ENCODE measurements around the gene MIX23.

MIX23 gene

GRCh38 chr3:122394173-122394572, 11.1 kb upstream of the MIX23 start:
- no peak for TF ChIP-seq CTCF (IDR thresholded peaks at IDR 0.05; ENCODE audit: insufficient read depth, missing control alignments)
- FAIRE-seq (no peak), DNase-seq (ENCODE audit: insufficient read length, low spot score) (no peak)

GRCh38 chr3:122392868-122393844, 10.1 kb upstream of the MIX23 start:
- DNase-seq (ENCODE audit: insufficient read length, low spot score): no peak
- peak; percentile 11 for FAIRE-seq

GRCh38 chr3:122391681-122392446, 8.8 kb upstream of the MIX23 start:
- TF ChIP-seq CTCF (IDR thresholded peaks at IDR 0.05; ENCODE audit: insufficient read depth, missing control alignments): no peak
- DNase-seq (ENCODE audit: insufficient read length, low spot score): no peak
- no peak for FAIRE-seq

More at GRCh38 chr3:122392868-122393844, 10.1 kb upstream of the MIX23 start:
- peak; percentile 75 for TF ChIP-seq CTCF (IDR thresholded peaks at IDR 0.05; ENCODE audit: insufficient read depth, missing control alignments)

- DNase-seq (ENCODE audit: insufficient read length, low spot score) (no peak), FAIRE-seq (no peak)
- no peak for TF ChIP-seq CTCF (IDR thresholded peaks at IDR 0.05; ENCODE audit: insufficient read depth, missing control alignments)
Observed at GRCh38 chr3:122390665-122391064, 7.6 kb upstream of the MIX23 start.

GRCh38 chr3:122389892-122390291, 6.9 kb upstream of the MIX23 start:
- no peak for TF ChIP-seq CTCF (IDR thresholded peaks at IDR 0.05; ENCODE audit: insufficient read depth, missing control alignments)
- no peak for FAIRE-seq
- no peak for DNase-seq (ENCODE audit: insufficient read length, low spot score)

GRCh38 chr3:122389197-122389596, 6.2 kb upstream of the MIX23 start:
- no peak for FAIRE-seq
- no peak for DNase-seq (ENCODE audit: insufficient read length, low spot score)
- TF ChIP-seq CTCF (IDR thresholded peaks at IDR 0.05; ENCODE audit: insufficient read depth, missing control alignments): no peak

Measured in D721Med (cell line).